Measurements from ENCODE around the gene SLAMF9.

DNA sequence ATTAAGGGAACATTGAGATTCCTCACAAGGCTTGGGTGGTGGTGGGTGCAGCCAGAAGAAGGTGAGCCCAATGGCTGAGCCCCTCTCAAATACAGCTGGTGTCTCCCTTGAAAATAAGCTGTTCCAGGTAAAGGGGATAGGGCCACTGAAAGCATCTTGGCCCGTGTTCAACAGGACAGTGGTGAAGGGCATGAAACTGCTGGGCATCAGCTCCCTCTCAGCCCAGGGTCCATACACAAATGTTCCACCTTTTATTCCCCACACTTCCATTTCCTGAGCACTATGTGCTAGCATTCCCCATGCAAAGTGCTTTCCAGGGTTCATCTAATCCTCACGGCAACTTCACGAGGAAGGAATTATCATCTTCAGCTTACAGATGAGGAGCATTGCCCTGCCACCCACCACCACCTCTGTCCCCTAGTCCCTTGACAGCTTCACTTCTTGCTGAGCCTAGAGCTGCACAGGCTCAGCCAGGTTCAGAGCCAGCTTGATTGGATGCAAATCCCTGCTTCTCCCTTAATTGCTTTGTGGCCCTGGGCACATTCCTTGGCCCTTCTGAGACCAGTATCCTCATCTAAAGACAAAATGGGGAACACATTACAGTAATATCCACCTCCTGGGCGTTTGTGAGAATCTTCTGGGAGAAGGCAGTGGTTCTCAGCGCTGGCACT is 38.3 kb downstream of the SLAMF9 start:
- TF ChIP-seq POLR2A (IDR thresholded peaks at IDR 0.05; ENCODE audit: low read length) (no peak), GATA1 (IDR thresholded peaks at IDR 0.05; ENCODE audit: low read depth, low read length) (no peak)
